Hepatocyte (in vitro differentiated cells): ENCODE data around the gene SLC36A3.

Experiments used
- CTCF ChIP-seq: fragments of 200-600 bp; sonication (generic); IDR thresholded peaks from 2 replicates; pipeline ENCODE4 v1.5.1; 2016; ENCODE audit warnings: antibody characterized with exemption, mild to moderate bottlenecking; ENCODE audit not compliant: poor library complexity
- EZH2phosphoT487 ChIP-seq: fragments of 200-600 bp; sonication (generic); IDR thresholded peaks from one replicate; pipeline ENCODE4 v1.6.1; 2018; ENCODE audit warnings: antibody characterized with exemption, mild to moderate bottlenecking, low read depth, moderate library complexity; ENCODE audit not compliant: unreplicated experiment, severe bottlenecking

GRCh38 chr5:151239237-151239861, 64.2 kb downstream of the SLC36A3 start:
- TF ChIP-seq CTCF (peak; percentile 61), EZH2phosphoT487 (no peak)
